Sigmoid colon (tissue), 7 donors: ENCODE results near the gene MIXL1. TPM values are rescaled to one million over a fixed set of nuclear protein-coding genes. Genes with fewer than 3 reads are reported as not detected.

Experiments used
- DNase-seq: peaks from one replicate; pipeline ENCODE4 v3.0.0-alpha.2; 2019
- H3K27ac ChIP-seq, 4 donors: fragments of 200-600 bp; sonication (generic); one replicate each; pipeline ENCODE4 v1.5.1; 2016 to 2019; ENCODE audit warnings: mild to moderate bottlenecking in 1 of 4
- H3K27me3 ChIP-seq, 3 donors: fragments of 200-600 bp; sonication (generic); one replicate each; pipeline ENCODE4 v1.5.1; 2019; ENCODE audit warnings: mild to moderate bottlenecking in 1 of 3
- H3K36me3 ChIP-seq, 4 donors: fragments of 200-600 bp; sonication (generic); one replicate each; pipeline ENCODE4 v1.5.1; 2016 to 2019
- H3K4me1 ChIP-seq, 4 donors: fragments of 200-600 bp; sonication (generic); one replicate each; pipeline ENCODE4 v1.5.1; 2017 to 2019
- H3K4me3 ChIP-seq, 4 donors: fragments of 200-600 bp; sonication (generic); one replicate each; pipeline ENCODE4 v1.5.1; 2017 to 2019; ENCODE audit warnings: mild to moderate bottlenecking in 2 of 4, moderate library complexity in 1 of 4
- H3K9me3 ChIP-seq, 4 donors: fragments of 200-600 bp in 3 of 4; sonication (generic) in 3 of 4; one replicate each; pipeline versions ENCODE4 v1.5.1 to v1.6.1; 2013 to 2019
- CTCF ChIP-seq, 4 experiments: fragments of 450-650 bp in 3 of 4; fragments of 200-600 bp in 1 of 4; IDR thresholded peaks; one replicate each; pipeline ENCODE4 v1.5.1; 2016 to 2019; ENCODE audit warnings: antibody characterized with exemption in 4 of 4, mild to moderate bottlenecking in 3 of 4, moderate library complexity in 2 of 4
- EP300 ChIP-seq, 4 donors: sonication (generic); formaldehyde crosslinking; IDR thresholded peaks; one replicate each; pipeline ENCODE4 v1.6.1; 2017; ENCODE audit warnings: antibody characterized with exemption in 4 of 4
- POLR2A ChIP-seq, 2 donors: fragments of 450-650 bp; IDR thresholded peaks; one replicate each; pipeline ENCODE4 v1.6.1; 2016; ENCODE audit warnings: antibody characterized with exemption in 2 of 2, mild to moderate bottlenecking in 2 of 2, moderate library complexity in 2 of 2
- POLR2AphosphoS5 ChIP-seq, 4 donors: sonication (generic); formaldehyde crosslinking; IDR thresholded peaks; one replicate each; pipeline ENCODE4 v1.6.1; 2017; ENCODE audit warnings: antibody characterized with exemption in 4 of 4
- WGBS, 2 donors: extraction: QIAGEN DNeasy Blood & Tissue Kit; methylation state at CpG; one replicate each; pipeline ENCODE4 v1.1.7; 2013; 5-methylcytosine and 5-hydroxymethylcytosine counted together
- intact Hi-C: fragments of 100-400 bp; cut with DNase I; formaldehyde crosslinking; loops from one replicate; pipeline ENCODE4 v1.15.1; 2023
- polyA plus RNA-seq, 3 donors: library from polyadenylated mRNA; stranded (reverse); fragments of 200-250 nt; gene quantifications; one replicate each; pipeline ENCODE4 v1.2.3, GENCODE V29; 2013
- total RNA-seq, 4 donors: library from RNA; depleted of rRNA; stranded (reverse); fragments of >200 nt; gene quantifications; one replicate each; pipeline ENCODE4 v1.1.0, GENCODE V29; 2016
- donor health status: healthy with polysubstance abuse.
- donor health status: Bipolar disorder and iron deficiency.
- donor health status: healthy.

Gene MIXL1
- total RNA-seq (not detected), polyA plus RNA-seq (under 1 TPM in 1 of 3 donors, not detected in 2; 0.13 TPM)

GRCh38 chr1:226223157-226223785 lies at the start of gene MIXL1:
Gene MIXL1, plus strand, starts transcription at chr1:226223664. Its CDS starts 18 bp downstream, at chr1:226223682.
- Histone ChIP-seq H3K9me3 (no peaks in the 10 kb centered on the region), H3K27me3 (peaks cover 9 to 35% (median 30%) of the 10 kb centered on the region in 3 donors), H3K4me1 (peaks cover 0 to 11% (median 10%) of the 10 kb centered on the region in 4 donors), H3K36me3 (no peaks in the 10 kb centered on the region), H3K4me3 (peak within 1 kb of the TSS; percentile 14 to 51 (median 38)), H3K27ac (no peak within 1 kb of the TSS)
- 3 to 5% methylated on average over 62 of the region's 62 CpGs for WGBS, 2 donors
- TF ChIP-seq POLR2A (IDR thresholded peaks at IDR 0.05) (no peak), CTCF (IDR thresholded peaks at IDR 0.05) (no peak), EP300 (IDR thresholded peaks at IDR 0.05) (no peak), POLR2AphosphoS5 (IDR thresholded peaks at IDR 0.05) (no peak)
- no peak for DNase-seq
- intact Hi-C loops = no loop called here

- H3K4me1 ChIP-seq = peaks cover 0 to 20% (median 6%) of the 10 kb centered on the region in 4 donors
- 84 to 87% methylated on average over 8 of the region's 8 CpGs for WGBS, 2 donors
These were observed 46.6 kb upstream of the MIXL1 start for GRCh38 chr1:226176870-226177269.

GRCh38 chr1:226181996-226182714 lies 41.3 kb upstream of the MIXL1 start:
- DNase-seq = peak; percentile 74
- H3K4me1 ChIP-seq = peaks cover 0 to 50% (median 42%) of the 10 kb centered on the region in 4 donors

More at GRCh38 chr1:226176870-226177269, 46.6 kb upstream of the MIXL1 start:
- H3K27ac ChIP-seq = no peak overlapping the region
- H3K4me3 ChIP-seq = no peak overlapping the region
- H3K36me3 ChIP-seq = peaks cover 0 to 5% (median 0%) of the 10 kb centered on the region in 4 donors
- DNase-seq = no peak
- no peak for TF ChIP-seq POLR2AphosphoS5 (IDR thresholded peaks at IDR 0.05)
- TF ChIP-seq POLR2A (IDR thresholded peaks at IDR 0.05) = no peak
- TF ChIP-seq EP300 (IDR thresholded peaks at IDR 0.05) = no peak
- TF ChIP-seq CTCF (IDR thresholded peaks at IDR 0.05) = no peak
- H3K27me3 ChIP-seq = no peaks in the 10 kb centered on the region
- intact Hi-C loops = no loop called here
- no peaks in the 10 kb centered on the region for H3K9me3 ChIP-seq

More at GRCh38 chr1:226181996-226182714, 41.3 kb upstream of the MIXL1 start:
- no peaks in the 10 kb centered on the region for H3K27me3 ChIP-seq
- 62 to 65% methylated on average over 14 of the region's 14 CpGs for WGBS, 2 donors
- peaks cover 0 to 5% (median 0%) of the 10 kb centered on the region in 4 donors for H3K36me3 ChIP-seq
- H3K27ac ChIP-seq = peak overlapping the region in 3 of 4 donors; percentile 29 to 39 (median 31)
- no peak overlapping the region for H3K4me3 ChIP-seq
- intact Hi-C loops = no loop called here
- TF ChIP-seq POLR2AphosphoS5 (IDR thresholded peaks at IDR 0.05) (peak in 1 of 4 donors; percentile 40), POLR2A (IDR thresholded peaks at IDR 0.05) (no peak), CTCF (IDR thresholded peaks at IDR 0.05) (peak in 1 of 4 experiments; percentile 26), EP300 (IDR thresholded peaks at IDR 0.05) (no peak)
- no peaks in the 10 kb centered on the region for H3K9me3 ChIP-seq
